HG03025 (cell line): Measurements from ENCODE around the gene CD300A.

Source experiments
- ATAC-seq: cut with Tn5 transposase; IDR thresholded peaks from one replicate; pipeline ENCODE4 v1.9.1; 2021; ENCODE audit warnings: mild to moderate bottlenecking, moderate library complexity; ENCODE audit not compliant: unreplicated experiment, low FRiP score

The CD300A gene

GRCh38 chr17:74439691-74440567, 26.5 kb upstream of the CD300A start:
- ATAC-seq = no peak

GRCh38 chr17:74441537-74441936, 24.9 kb upstream of the CD300A start:
- no peak for ATAC-seq

GRCh38 chr17:74442291-74442669, 24.2 kb upstream of the CD300A start:
- ATAC-seq = no peak

GRCh38 chr17:74442670-74443515, 23.5 kb upstream of the CD300A start:
- ATAC-seq = no peak

GRCh38 chr17:74443516-74444296, 22.7 kb upstream of the CD300A start:
- no peak for ATAC-seq

GRCh38 chr17:74444406-74444805, 22.0 kb upstream of the CD300A start:
- ATAC-seq = no peak

GRCh38 chr17:74445158-74445557, 21.3 kb upstream of the CD300A start:
- ATAC-seq = no peak

GRCh38 chr17:74446551-74447500, 19.6 kb upstream of the CD300A start:
- ATAC-seq = no peak

GRCh38 chr17:74447628-74448159, 18.7 kb upstream of the CD300A start:
- ATAC-seq = no peak

- ATAC-seq = no peak
Measured at GRCh38 chr17:74448756-74449155, 17.7 kb upstream of the CD300A start.

- no peak for ATAC-seq
Measured at GRCh38 chr17:74449306-74449705, 17.1 kb upstream of the CD300A start.

- no peak for ATAC-seq
Measured at GRCh38 chr17:74449773-74450172, 16.7 kb upstream of the CD300A start.

- no peak for ATAC-seq
Measured at GRCh38 chr17:74450231-74450630, 16.2 kb upstream of the CD300A start.

- ATAC-seq = no peak
Measured at GRCh38 chr17:74450925-74451403, 15.5 kb upstream of the CD300A start.

GRCh38 chr17:74451557-74451956, 14.9 kb upstream of the CD300A start:
- ATAC-seq = no peak

GRCh38 chr17:74452033-74452840, 14.2 kb upstream of the CD300A start:
- no peak for ATAC-seq

GRCh38 chr17:74452841-74453661, 13.4 kb upstream of the CD300A start:
- ATAC-seq = no peak
